ENCODE measurements around the gene PSMD11. TPM values are rescaled to one million over a fixed set of nuclear protein-coding genes. Genes with fewer than 3 reads are reported as not detected.

Gene PSMD11
- total RNA-seq, 2 experiments from 2014 or later = 168 to 172 TPM

- CTCF ChIA-PET = interaction anchor here (0.7 to 5.6 kb wide), 16 partner anchors 10 to 322 kb away, joined by 3 to 33 read pairs (median 5); partner anchors contain the start of genes CDK5R1 and PSMD11
- POLR2A ChIA-PET = interaction anchor here (1.4 kb wide), 1 partner anchor 17 kb away, joined by 3 read pairs; no protein-coding TSS in a partner anchor
Observed at GRCh38 chr17:32461498-32461852, 17.2 kb downstream of the PSMD11 start.

- POLR2A ChIA-PET = interaction anchor here (0.6 to 1.4 kb wide), 2 partner anchors 17 to 294 kb away, joined by 3 read pairs; no protein-coding TSS in a partner anchor
- CTCF ChIA-PET = interaction anchor here (0.7 to 5.6 kb wide), 23 partner anchors 9 to 321 kb away, joined by 3 to 33 read pairs (median 4); partner anchors contain the start of genes CDK5R1 and PSMD11
Observed at GRCh38 chr17:32461853-32462617, 17.7 kb downstream of the PSMD11 start.

- CTCF ChIA-PET = interaction anchor here (1.3 to 5.6 kb wide), 4 partner anchors 13 to 54 kb away, joined by 4 to 33 read pairs (median 10); partner anchors contain the start of genes CDK5R1 and PSMD11
Observed at GRCh38 chr17:32463304-32463703, 19.0 kb downstream of the PSMD11 start.

GRCh38 chr17:32464374-32464773, 20.1 kb downstream of the PSMD11 start:
- ChIA-PET CTCF (interaction anchor here (3.9 to 5.6 kb wide), 2 partner anchors 20 to 23 kb away, joined by 12 to 33 read pairs; partner anchors contain the start of genes CDK5R1 and PSMD11), POLR2A (no interaction called here)

More at GRCh38 chr17:32463304-32463703, 19.0 kb downstream of the PSMD11 start:
- POLR2A ChIA-PET = interaction anchor here (0.8 kb wide), 1 partner anchor 8 kb away, joined by 7 read pairs; no protein-coding TSS in a partner anchor

- ChIA-PET POLR2A (interaction anchor here (0.6 kb wide), 1 partner anchor 24 kb away, joined by 3 read pairs; the partner anchor contains the start of gene PSMD11), CTCF (no interaction called here)
Observed at GRCh38 chr17:32467949-32468348, 23.6 kb downstream of the PSMD11 start.

GRCh38 chr17:32470405-32471167, 26.3 kb downstream of the PSMD11 start:
- ChIA-PET CTCF (interaction anchor here (1.7 kb wide), 1 partner anchor 9 kb away, joined by 5 read pairs; no protein-coding TSS in a partner anchor), POLR2A (no interaction called here)

- POLR2A ChIA-PET = interaction anchor here (0.7 kb wide), 1 partner anchor 8 kb away, joined by 7 read pairs; no protein-coding TSS in a partner anchor
Observed at GRCh38 chr17:32471652-32472051, 27.3 kb downstream of the PSMD11 start.

GRCh38 chr17:32475258-32475657, 30.9 kb downstream of the PSMD11 start:
- POLR2A ChIA-PET = interaction anchor here (0.7 kb wide), 1 partner anchor 124 kb away, joined by 6 read pairs; no protein-coding TSS in a partner anchor
- CTCF ChIA-PET = interaction anchor here (1.5 kb wide), 1 partner anchor 13 kb away, joined by 8 read pairs; no protein-coding TSS in a partner anchor

More at GRCh38 chr17:32471652-32472051, 27.3 kb downstream of the PSMD11 start:
- CTCF ChIA-PET = interaction anchor here (1.7 kb wide), 1 partner anchor 10 kb away, joined by 5 read pairs; no protein-coding TSS in a partner anchor

GRCh38 chr17:32477220-32477619, 32.9 kb downstream of the PSMD11 start:
- ChIA-PET CTCF (no interaction called here), POLR2A (no interaction called here)

GRCh38 chr17:32479074-32479617, 34.8 kb downstream of the PSMD11 start:
- CTCF ChIA-PET = interaction anchor here (0.9 kb wide), 2 partner anchors 17 kb away, joined by 3 to 4 read pairs; no protein-coding TSS in a partner anchor
- POLR2A ChIA-PET = no interaction called here

GRCh38 chr17:32481193-32481592, 36.9 kb downstream of the PSMD11 start:
- ChIA-PET CTCF (interaction anchor here (1.1 kb wide), 1 partner anchor 8 kb away, joined by 3 read pairs; no protein-coding TSS in a partner anchor), POLR2A (interaction anchor here (0.5 kb wide), 1 partner anchor 29 kb away, joined by 3 read pairs; no protein-coding TSS in a partner anchor)

GRCh38 chr17:32482568-32483320, 38.4 kb downstream of the PSMD11 start:
- ChIA-PET POLR2A (no interaction called here), CTCF (interaction anchor here (0.6 to 1.2 kb wide), 3 partner anchors 28 to 272 kb away, joined by 3 to 4 read pairs (median 3); no protein-coding TSS in a partner anchor)

- ChIA-PET POLR2A (no interaction called here), CTCF (interaction anchor here (0.7 to 1.9 kb wide), 5 partner anchors 22 to 40 kb away, joined by 3 to 7 read pairs (median 3); partner anchors contain the start of gene PSMD11)
Observed at GRCh38 chr17:32483451-32484019, 39.2 kb downstream of the PSMD11 start.

- ChIA-PET POLR2A (no interaction called here), CTCF (interaction anchor here (0.7 to 1.9 kb wide), 5 partner anchors 22 to 40 kb away, joined by 3 to 7 read pairs (median 3); partner anchors contain the start of gene PSMD11)
Observed at GRCh38 chr17:32484041-32484461, 39.7 kb downstream of the PSMD11 start.

- CTCF ChIA-PET = interaction anchor here (0.7 to 1.9 kb wide), 4 partner anchors 23 to 40 kb away, joined by 3 to 7 read pairs (median 4); partner anchors contain the start of gene PSMD11
- POLR2A ChIA-PET = no interaction called here
Observed at GRCh38 chr17:32484628-32485027, 40.3 kb downstream of the PSMD11 start.

- ChIA-PET POLR2A (interaction anchor here (0.5 kb wide), 1 partner anchor 131 kb away, joined by 3 read pairs; no protein-coding TSS in a partner anchor), CTCF (interaction anchor here (0.7 to 1.9 kb wide), 3 partner anchors 39 to 76 kb away, joined by 3 to 7 read pairs (median 6); partner anchors contain the start of gene PSMD11)
Observed at GRCh38 chr17:32485261-32486110, 41.2 kb downstream of the PSMD11 start.

Measured in activated CD8-positive, alpha-beta memory T cell treated with anti-CD3 and anti-CD28 coated beads for 36 hours (primary cell).